ENCODE data around the gene STPG3.

STPG3 gene

GRCh38 chr9:137279741-137280473, 28.8 kb downstream of the STPG3 start:
- TF ChIP-seq GATA3 (IDR thresholded peaks at IDR 0.05; ENCODE audit: low read depth, low read length) (no peak), GATA2 (IDR thresholded peaks at IDR 0.05; ENCODE audit: low read depth, low read length) (no peak)

DNA sequence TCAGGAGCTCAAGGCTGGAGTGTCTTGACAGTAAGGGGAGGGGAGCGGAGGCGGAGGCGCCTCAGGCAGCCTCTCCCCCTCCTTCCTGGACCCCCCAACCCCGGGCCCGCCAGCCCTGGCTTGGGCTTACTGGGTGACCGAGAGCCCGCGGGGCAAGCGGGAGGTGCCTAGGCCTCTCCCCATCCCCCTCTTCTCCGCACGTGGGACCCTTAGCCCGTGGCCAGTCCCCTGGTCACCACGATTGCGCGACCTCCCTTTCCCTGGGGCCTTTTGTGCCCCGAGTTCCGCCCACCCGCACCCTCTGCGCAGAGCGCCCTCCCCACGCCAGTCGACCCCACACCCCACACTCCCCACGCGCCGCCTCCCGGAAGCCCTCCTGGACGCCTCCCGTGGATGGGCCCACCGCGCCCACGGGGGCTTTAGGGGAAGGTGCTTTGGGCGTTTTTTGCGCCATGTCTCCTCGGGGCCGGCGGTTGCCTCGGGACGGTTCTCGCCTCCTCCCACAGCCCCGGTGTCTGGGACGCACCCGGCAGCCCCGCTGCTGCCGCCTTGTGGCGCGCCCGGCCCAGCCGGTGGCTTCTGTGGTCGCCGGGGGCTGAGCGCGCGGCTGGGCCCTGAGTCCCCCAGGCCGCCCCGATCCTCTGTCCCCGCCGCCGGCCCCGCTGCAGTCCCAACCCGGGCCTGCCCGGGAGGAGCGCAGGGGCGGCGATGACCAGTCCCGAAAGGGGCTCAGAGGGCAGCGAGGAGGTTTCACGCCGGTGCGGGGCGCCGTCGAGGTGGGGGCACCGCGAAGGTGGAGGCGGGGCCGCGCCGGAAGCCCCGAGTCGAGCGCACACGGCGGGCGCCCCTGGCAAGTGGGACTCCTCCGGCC, 29.6 kb downstream of the STPG3 start:
- TF ChIP-seq GATA3 (IDR thresholded peaks at IDR 0.05; ENCODE audit: low read depth, low read length) (no peak), GATA2 (IDR thresholded peaks at IDR 0.05; ENCODE audit: low read depth, low read length) (no peak)

DNA sequence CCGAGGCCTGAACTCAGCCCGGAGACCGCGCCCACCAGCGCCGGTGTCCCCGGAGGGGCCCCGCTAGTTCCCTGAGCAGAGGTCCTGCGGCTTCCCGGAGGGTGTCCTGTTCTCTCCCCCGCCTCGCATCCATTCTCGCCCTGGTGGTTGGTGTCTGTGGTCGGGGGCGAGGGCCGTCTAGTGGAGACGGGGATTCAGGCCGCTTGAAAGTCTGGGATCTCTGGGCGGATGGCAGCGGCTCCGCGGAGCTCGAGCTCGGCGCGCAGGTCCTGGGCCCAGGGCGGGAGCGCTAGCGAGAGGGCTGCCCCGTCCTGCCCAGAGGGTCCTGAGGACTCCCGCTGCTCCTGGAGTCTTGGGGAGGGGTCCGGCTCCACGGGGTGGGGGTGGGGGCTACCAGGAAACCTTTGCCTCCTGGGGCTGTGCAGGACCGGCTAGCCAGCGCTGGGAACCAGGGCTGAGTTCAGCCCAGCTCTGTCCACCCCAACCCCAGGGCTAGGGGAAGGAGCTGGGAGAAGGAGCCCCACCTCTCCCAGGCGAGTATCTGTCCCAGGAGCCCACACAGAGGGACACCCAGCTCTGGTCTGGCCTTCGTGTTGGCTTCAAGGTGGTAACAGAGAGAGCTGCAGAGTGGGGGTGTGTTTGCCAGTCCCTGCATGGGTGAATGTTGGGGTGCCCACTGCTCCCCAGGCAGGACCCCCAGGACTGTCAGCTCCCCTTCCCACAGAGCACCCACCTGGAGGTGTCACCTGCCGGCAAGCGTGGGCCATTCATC, 30.4 kb downstream of the STPG3 start:
- TF ChIP-seq GATA3 (IDR thresholded peaks at IDR 0.05; ENCODE audit: low read depth, low read length) (no peak), GATA2 (IDR thresholded peaks at IDR 0.05; ENCODE audit: low read depth, low read length) (no peak)

- TF ChIP-seq GATA3 (IDR thresholded peaks at IDR 0.05; ENCODE audit: low read depth, low read length) = no peak
- TF ChIP-seq GATA2 (IDR thresholded peaks at IDR 0.05; ENCODE audit: low read depth, low read length) = no peak
Measured at GRCh38 chr9:137286975-137287383, 35.9 kb downstream of the STPG3 start.

GRCh38 chr9:137293094-137293481, 42.0 kb downstream of the STPG3 start:
- TF ChIP-seq GATA3 (IDR thresholded peaks at IDR 0.05; ENCODE audit: low read depth, low read length) (no peak), GATA2 (IDR thresholded peaks at IDR 0.05; ENCODE audit: low read depth, low read length) (no peak)

GRCh38 chr9:137293482-137294090, 42.5 kb downstream of the STPG3 start:
- TF ChIP-seq GATA2 (IDR thresholded peaks at IDR 0.05; ENCODE audit: low read depth, low read length) (no peak), GATA3 (IDR thresholded peaks at IDR 0.05; ENCODE audit: low read depth, low read length) (no peak)

- no peak for TF ChIP-seq GATA2 (IDR thresholded peaks at IDR 0.05; ENCODE audit: low read depth, low read length)
- TF ChIP-seq GATA3 (IDR thresholded peaks at IDR 0.05; ENCODE audit: low read depth, low read length) = no peak
Measured at GRCh38 chr9:137294091-137294680, 43.1 kb downstream of the STPG3 start.

DNA sequence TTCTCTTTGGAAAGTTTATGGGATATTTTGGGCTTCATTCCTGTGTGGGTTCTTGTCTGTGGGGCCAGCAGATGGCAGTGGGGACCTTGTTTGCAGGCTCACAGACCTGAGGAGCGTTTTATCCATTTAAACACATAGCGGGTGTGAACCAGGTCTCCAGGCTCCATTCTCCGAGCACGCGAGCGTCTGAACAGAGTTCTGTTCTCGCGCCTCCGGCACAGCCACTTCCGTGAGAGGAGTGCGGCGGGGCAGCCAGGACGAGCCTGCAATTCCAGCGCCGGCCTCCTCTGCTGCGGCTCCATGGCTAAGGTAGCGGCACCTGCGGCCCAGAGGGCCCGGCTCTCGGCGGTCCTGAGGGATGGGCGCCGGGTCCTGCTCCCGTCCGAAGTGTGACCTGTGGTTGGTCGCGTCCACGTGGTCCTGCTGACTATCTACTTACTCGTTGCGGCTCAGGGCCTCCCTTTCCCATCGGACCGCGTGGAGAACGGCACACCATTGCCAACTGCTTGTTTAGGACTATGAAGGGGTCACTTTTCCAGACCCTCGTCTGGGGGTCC, 43.7 kb downstream of the STPG3 start:
- TF ChIP-seq GATA3 (IDR thresholded peaks at IDR 0.05; ENCODE audit: low read depth, low read length) (no peak), GATA2 (IDR thresholded peaks at IDR 0.05; ENCODE audit: low read depth, low read length) (no peak)

DNA sequence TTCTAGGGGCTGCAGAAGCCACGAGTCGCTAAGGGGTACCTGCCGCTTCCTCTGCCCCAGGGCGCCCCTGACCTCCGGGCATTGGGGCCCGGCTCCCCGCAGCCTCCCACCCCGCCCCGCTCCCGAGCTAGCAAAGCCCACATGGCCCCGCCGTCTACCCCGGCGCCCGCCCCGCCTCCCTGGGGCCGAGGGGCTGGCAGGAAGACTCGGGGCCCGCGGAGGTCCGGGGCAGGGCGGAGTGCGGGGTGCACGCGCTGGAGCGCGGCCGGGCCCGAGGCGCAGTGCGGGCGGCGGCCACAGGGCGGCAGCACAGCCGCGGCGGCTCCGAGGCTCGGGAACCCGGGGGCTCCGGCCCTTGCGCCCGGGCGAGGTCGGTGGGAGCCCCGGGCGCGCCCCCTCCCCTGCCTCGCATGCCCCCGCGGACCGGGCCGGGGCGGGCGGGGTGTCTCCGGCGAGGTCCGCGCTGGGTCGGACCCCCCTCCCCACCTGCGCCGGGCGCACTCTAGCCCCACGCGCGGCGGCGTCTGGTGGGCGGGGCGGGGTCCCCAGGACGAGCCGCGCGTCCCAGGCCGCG, 44.2 kb downstream of the STPG3 start:
- no peak for TF ChIP-seq GATA3 (IDR thresholded peaks at IDR 0.05; ENCODE audit: low read depth, low read length)
- no peak for TF ChIP-seq GATA2 (IDR thresholded peaks at IDR 0.05; ENCODE audit: low read depth, low read length)

DNA sequence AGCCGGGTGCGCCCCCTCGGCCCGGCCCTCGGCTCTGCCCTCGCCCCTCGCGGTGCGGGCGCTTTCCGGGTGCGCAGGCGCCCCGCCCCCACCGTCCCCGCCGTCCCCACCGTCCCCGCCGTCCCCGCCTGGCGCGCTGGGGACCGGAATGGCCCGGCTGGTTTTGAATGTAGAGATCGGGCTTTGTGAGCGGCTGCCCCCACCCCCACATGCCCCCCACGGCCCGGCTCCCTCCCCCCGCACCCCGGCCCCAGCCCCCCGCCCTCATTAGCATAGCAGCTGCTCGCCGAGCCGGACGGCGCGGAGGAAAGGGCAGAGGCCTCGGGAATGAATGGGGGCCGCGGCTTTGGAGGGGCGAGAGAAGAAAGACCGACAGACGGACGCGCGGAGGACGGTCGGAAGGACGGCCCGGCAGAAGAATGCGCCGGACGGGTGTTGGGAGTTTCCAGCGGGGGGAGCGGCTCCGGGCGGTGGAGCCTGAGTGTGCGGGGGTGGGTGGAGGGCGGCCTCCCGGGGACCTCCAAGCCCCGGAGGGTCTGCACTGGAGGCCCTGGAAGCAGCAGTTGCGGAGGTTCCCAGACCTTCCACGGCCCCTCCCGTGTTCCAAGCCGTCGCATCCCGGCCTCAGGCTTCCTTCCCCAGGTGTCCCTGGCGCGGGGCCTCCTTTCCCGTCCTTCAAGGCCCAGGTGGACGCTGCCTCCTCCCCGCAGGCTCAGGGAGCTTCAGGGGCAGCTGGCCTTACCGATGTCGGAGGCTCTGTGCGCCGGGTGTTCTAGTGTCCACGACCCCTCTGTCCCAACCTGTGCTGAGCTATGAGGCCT, 45.0 kb downstream of the STPG3 start:
- TF ChIP-seq GATA3 (IDR thresholded peaks at IDR 0.05; ENCODE audit: low read depth, low read length) = no peak
- no peak for TF ChIP-seq GATA2 (IDR thresholded peaks at IDR 0.05; ENCODE audit: low read depth, low read length)

DNA sequence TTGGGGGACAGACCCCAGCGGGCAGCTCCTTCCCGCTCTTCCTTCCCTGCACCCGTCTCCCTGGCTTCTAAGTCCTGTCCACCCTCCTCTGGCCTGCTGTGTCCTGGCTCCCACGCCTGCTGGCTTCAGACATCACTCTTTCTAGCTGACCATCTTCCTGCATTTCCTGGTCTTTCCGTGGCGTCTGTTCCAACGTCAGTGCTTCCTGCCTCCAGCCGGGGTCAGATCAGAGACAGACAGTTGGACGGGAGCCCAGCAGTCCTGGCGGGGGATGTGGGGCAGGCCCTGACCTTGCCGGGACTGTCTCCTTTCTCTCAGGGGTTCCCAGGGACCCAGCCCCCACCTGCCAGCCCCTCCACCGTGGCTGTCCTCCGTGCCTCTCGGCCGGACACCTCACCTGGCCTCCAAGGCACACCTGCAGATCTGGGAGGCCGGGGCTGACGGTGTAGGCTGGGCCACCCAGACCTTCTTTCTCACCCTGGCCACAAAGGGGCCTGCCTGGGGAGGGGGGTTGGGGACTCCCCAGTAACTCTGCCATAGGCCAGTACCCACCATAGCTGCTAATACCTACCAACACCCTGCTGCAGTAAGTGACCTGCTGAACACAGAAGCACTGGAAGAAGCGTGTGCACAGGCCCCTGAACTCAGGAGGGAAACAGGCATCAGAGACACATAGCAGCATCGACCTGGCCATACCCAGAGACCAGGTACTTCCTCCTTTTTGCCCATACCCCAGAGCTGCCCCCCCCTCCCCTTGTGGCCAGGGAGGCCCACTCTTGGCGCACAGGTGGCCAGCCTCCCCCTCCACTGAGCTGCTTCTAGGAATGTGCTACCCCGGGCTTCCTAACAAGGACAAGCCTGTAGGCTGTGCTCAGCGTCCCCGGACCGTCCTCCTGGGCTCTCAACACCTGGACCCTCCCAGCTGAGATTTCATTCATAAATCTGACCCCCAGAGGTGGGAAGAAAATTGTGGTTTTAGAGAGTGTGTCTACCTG, 45.9 kb downstream of the STPG3 start:
- TF ChIP-seq GATA2 (IDR thresholded peaks at IDR 0.05; ENCODE audit: low read depth, low read length) (no peak), GATA3 (IDR thresholded peaks at IDR 0.05; ENCODE audit: low read depth, low read length) (no peak)
